Measurements from ENCODE around the gene CLCF1. TPM values are rescaled to one million over a fixed set of nuclear protein-coding genes. Genes with fewer than 3 reads are reported as not detected.

The CLCF1 gene
- total RNA-seq, 1 donor from 2014 or later: 33.1 TPM

DNA sequence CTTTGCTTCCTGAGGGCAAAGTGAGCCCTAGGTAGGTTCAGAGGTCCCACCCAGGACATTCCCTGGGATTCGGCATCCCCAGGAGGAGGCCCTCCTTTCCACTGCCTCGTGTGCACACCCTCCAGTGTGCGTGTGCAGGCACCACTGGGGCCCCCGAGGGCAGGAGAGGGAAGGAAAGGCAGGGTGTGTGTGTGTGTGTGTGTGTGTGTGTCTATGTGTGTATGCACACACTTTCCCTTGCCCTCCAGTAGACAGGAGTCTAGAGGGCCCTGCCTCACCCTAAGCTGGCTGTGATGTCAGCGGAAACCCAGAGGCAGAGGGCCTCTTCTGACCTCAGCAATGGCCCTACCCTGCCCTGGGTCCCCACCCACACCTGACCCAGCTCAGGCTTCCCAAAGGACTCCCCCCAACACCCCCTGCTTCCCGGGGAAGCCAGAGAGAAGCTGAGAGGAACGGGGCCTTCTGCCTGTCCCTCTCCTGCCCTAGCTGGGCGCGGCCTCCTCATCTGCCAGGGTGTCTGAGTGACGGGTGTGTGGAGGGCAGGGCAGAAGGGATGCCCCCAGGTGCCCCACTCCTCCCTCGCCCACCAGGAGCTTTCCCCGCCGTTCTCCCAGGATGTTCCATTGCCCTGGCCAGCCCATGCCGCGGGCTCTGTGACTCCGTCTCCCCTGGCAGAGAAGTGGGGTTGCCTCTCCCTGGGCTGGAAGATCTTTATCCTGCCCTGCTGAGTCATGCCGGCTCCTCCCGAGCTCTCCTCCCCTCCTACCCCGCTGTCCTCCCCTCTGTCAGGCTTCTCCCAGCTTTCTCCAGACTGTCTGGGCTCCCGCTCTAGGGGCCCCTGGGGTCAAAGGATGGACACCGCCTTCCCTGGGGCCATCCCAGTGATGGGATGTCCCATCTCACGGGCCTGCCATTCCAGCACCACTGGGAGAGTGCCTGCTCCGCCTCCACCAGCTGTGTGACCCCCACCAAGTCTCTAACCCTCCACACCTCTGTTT lies 6.0 kb upstream of the CLCF1 start:
- no peak overlapping the region for H3K4me3 ChIP-seq (ENCODE audit: low read depth, low read length)
- H3K36me3 ChIP-seq (ENCODE audit: control insufficient read depth, insufficient read depth, low read length): no peaks in the 10 kb centered on the region
- TF ChIP-seq, protein P1, sequence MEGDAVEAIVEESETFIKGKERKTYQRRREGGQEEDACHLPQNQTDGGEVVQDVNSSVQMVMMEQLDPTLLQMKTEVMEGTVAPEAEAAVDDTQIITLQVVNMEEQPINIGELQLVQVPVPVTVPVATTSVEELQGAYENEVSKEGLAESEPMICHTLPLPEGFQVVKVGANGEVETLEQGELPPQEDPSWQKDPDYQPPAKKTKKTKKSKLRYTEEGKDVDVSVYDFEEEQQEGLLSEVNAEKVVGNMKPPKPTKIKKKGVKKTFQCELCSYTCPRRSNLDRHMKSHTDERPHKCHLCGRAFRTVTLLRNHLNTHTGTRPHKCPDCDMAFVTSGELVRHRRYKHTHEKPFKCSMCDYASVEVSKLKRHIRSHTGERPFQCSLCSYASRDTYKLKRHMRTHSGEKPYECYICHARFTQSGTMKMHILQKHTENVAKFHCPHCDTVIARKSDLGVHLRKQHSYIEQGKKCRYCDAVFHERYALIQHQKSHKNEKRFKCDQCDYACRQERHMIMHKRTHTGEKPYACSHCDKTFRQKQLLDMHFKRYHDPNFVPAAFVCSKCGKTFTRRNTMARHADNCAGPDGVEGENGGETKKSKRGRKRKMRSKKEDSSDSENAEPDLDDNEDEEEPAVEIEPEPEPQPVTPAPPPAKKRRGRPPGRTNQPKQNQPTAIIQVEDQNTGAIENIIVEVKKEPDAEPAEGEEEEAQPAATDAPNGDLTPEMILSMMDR (IDR thresholded peaks at IDR 0.05; ENCODE audit: insufficient read depth, low read length, poor library complexity, severe bottlenecking): no peak
- H3K27me3 ChIP-seq (ENCODE audit: control insufficient read depth, insufficient read depth, low read length): no peaks in the 10 kb centered on the region
- DNase-seq (ENCODE audit: low read depth): no peak

DNA sequence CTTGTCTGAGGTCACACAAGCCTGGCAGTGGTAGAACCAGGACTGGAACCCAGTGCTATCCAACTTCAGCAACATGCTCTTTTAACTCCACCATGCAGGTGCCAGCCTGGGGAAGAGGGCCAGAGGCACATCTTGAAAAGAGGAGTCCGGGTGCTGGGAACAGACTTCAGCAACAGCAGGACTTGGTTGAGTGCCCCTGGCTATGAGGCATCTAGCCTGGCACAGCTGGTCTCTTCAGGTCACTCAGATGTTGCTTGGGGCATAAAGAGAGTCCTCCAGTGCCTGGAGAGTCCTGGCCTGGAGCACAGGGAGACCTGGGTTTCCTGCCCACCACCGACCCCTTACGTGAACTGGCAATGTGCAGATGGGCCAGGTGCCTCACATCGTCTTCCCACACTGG lies 5.1 kb upstream of the CLCF1 start:
- Histone ChIP-seq H3K36me3 (ENCODE audit: control insufficient read depth, insufficient read depth, low read length) (no peaks in the 10 kb centered on the region), H3K4me3 (ENCODE audit: low read depth, low read length) (no peak overlapping the region), H3K27me3 (ENCODE audit: control insufficient read depth, insufficient read depth, low read length) (no peaks in the 10 kb centered on the region)
- TF ChIP-seq, protein P1 (IDR thresholded peaks at IDR 0.05; ENCODE audit: insufficient read depth, low read length, poor library complexity, severe bottlenecking): no peak
- DNase-seq (ENCODE audit: low read depth): no peak

DNA sequence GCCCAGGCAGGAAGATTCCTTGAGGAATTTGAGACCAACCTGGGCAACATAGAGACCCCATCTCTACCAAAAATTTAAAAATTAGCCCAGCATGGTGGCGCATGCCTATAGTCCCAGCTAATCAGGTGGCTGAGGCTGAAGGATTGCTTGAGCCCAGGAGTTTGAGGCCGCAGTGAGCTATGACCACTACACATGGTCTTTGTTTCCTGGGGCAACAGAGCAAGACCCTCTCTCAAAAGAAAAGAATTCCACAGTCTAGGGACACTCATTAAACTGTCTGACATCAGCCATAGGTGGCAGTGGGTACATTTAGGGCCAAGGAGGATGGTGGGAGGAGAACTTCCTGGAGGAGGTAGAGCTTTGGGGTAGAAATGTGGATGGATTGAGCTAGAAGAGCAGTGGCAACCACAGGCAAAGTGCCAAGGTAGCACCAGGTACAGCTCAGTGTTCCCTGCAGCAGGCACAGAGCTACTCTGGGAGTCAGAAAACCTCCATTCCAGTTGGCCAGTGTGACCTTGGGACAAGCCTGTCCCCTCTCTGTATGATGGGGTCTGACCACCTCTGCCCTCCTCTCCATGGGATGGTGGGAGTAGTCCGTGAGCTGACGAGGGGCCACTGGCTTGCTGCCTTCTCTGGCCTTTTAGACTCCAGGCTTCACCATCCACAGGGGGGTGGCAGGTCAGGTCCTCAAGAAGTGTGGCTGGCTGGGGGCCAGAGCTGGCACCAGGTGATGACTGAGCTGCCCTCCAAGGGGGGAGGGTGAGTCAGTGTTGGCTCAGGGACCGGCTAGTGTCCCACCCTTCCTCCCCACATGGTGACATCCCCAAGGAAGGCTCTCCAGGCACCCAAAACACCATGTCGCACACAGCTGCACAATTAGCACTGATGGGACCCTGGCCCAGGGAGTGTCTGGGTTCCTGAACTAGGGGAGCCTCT lies 3.7 kb upstream of the CLCF1 start:
- DNase-seq (ENCODE audit: low read depth): no peak
- Histone ChIP-seq H3K27me3 (ENCODE audit: control insufficient read depth, insufficient read depth, low read length) (no peaks in the 10 kb centered on the region), H3K4me3 (ENCODE audit: low read depth, low read length) (no peak overlapping the region), H3K36me3 (ENCODE audit: control insufficient read depth, insufficient read depth, low read length) (no peaks in the 10 kb centered on the region)
- TF ChIP-seq, protein P1 (IDR thresholded peaks at IDR 0.05; ENCODE audit: insufficient read depth, low read length, poor library complexity, severe bottlenecking): no peak

DNA sequence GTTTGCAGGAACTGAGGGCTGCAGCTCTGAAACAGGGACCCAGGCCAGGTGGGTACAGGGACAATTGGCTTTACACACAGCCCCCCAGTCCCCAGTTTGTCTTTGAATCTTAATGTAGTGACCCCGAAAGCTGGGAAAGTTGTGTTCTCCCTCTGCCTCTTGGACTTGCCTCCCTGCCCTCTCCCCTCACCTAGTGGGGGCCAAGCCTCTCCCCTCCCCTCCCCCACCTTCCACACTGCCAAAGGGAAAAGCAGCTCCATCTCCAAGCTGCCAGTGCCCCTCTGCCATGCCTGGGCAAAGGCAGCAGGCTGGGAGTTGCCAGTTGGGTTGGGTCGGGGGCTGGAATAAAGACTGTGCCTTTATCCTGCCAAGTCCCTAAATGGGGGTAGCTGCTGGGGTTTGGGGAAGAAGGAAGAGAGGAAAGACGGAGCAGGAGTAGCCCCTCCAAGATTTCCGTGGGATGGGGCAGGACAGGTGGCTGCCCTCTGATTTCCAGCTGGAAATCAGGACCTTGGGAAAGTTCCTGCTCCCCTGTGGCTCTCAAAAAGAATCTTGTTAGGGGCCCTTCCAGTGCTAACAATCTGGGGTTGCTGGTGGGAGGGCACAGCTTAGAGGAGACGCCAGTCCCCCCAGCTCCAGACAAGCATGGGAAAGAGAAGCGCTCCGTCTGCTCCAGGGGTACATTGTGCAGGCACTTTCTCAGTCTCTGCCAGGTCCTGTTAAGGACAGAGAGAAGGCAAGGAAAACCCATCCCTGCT lies 2.8 kb upstream of the CLCF1 start:
- no peak for DNase-seq (ENCODE audit: low read depth)
- Histone ChIP-seq H3K4me3 (ENCODE audit: low read depth, low read length) (no peak overlapping the region), H3K36me3 (ENCODE audit: control insufficient read depth, insufficient read depth, low read length) (no peaks in the 10 kb centered on the region), H3K27me3 (ENCODE audit: control insufficient read depth, insufficient read depth, low read length) (no peaks in the 10 kb centered on the region)
- TF ChIP-seq, protein P1 (IDR thresholded peaks at IDR 0.05; ENCODE audit: insufficient read depth, low read length, poor library complexity, severe bottlenecking): no peak

DNA sequence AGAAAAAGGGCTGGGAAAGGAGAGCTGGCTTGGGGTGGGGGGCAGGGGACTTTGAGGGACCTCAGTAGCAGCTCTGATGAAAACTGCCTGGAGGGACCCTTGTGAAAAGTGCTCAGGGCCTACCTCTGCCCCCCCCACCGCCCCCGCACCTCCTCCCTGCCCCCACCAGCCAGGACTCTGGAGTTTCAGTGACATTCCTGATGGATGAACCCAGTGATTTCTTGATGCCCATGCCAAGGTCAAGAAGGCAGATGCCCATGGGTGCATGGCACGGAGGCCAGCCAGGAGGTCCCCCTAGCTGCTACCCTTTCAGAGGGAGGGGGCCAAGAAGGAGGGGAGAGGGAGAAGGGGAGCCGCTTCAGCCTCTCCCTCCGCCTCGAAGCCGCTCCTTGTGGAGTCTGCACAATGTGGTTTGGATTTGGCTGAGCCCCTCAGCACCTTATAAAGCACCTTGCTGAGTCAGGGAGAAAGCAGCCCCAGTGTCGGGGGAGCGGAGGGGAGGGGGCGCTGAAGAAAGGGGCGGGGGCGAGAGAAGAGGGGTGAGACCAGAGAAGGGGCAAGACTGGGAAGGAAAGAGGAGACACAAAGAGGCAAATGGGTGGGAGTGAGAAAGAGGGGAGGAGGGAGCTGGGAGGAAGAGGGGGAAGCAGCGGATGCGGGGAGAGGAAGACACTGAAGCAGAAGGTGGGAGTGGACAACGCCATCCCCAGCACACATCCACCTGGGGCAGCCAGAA lies 2.1 kb upstream of the CLCF1 start:
- no peaks in the 10 kb centered on the region for H3K27me3 ChIP-seq (ENCODE audit: control insufficient read depth, insufficient read depth, low read length)
- DNase-seq (ENCODE audit: low read depth): no peak

More for the DNA sequence above, 2.1 kb upstream of the CLCF1 start:
- H3K36me3 ChIP-seq (ENCODE audit: control insufficient read depth, insufficient read depth, low read length): no peaks in the 10 kb centered on the region
- H3K4me3 ChIP-seq (ENCODE audit: low read depth, low read length): peak overlapping the region; percentile 11
- TF ChIP-seq, protein P1 (IDR thresholded peaks at IDR 0.05; ENCODE audit: insufficient read depth, low read length, poor library complexity, severe bottlenecking): no peak
